ENCODE data around the gene SNAP47.

Gene SNAP47

GRCh38 chr1:227769047-227769935 lies 34.1 kb downstream of the SNAP47 start:
- H3K4me3 ChIP-seq (ENCODE audit: low read depth, low read length), result no peak overlapping the region
- DNase-seq (ENCODE audit: low read depth), result no peak
- TF ChIP-seq, protein P1, sequence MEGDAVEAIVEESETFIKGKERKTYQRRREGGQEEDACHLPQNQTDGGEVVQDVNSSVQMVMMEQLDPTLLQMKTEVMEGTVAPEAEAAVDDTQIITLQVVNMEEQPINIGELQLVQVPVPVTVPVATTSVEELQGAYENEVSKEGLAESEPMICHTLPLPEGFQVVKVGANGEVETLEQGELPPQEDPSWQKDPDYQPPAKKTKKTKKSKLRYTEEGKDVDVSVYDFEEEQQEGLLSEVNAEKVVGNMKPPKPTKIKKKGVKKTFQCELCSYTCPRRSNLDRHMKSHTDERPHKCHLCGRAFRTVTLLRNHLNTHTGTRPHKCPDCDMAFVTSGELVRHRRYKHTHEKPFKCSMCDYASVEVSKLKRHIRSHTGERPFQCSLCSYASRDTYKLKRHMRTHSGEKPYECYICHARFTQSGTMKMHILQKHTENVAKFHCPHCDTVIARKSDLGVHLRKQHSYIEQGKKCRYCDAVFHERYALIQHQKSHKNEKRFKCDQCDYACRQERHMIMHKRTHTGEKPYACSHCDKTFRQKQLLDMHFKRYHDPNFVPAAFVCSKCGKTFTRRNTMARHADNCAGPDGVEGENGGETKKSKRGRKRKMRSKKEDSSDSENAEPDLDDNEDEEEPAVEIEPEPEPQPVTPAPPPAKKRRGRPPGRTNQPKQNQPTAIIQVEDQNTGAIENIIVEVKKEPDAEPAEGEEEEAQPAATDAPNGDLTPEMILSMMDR (IDR thresholded peaks at IDR 0.05; ENCODE audit: insufficient read depth, low read depth, low read length, missing control alignments), result no peak

- TF ChIP-seq, protein P1 (IDR thresholded peaks at IDR 0.05; ENCODE audit: insufficient read depth, low read depth, low read length, missing control alignments), result no peak
- no peak for DNase-seq (ENCODE audit: low read depth)
These were observed 34.8 kb downstream of the SNAP47 start for GRCh38 chr1:227769936-227770494.

DNA sequence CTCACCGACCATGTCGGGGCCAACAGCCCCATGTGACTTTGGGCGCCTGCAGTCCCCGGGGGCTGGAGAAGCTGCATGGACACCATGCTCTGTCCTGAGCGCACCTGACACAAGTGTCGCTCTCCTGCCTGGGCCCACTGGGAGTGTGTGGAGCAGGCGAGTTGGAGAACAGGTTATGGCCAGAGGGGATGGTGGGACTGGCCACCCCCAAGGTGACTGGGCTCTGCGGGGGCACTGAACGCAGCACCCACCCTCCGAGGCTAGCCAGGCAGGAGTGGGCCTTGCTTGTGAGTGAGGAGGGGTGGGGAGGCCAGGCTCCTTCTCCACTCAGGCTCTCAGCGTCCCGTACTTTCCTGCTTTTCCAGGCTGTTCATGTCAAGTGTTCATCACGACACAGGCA lies 35.6 kb downstream of the SNAP47 start:
- TF ChIP-seq, protein P1 (IDR thresholded peaks at IDR 0.05; ENCODE audit: insufficient read depth, low read depth, low read length, missing control alignments), result no peak
- DNase-seq (ENCODE audit: low read depth), result no peak
- no peak overlapping the region for H3K4me3 ChIP-seq (ENCODE audit: low read depth, low read length)

More at GRCh38 chr1:227769936-227770494, 34.8 kb downstream of the SNAP47 start:
- H3K4me3 ChIP-seq (ENCODE audit: low read depth, low read length), result no peak overlapping the region

- H3K4me3 ChIP-seq (ENCODE audit: low read depth, low read length), result no peak overlapping the region
- no peak for DNase-seq (ENCODE audit: low read depth)
These were observed 36.1 kb downstream of the SNAP47 start for GRCh38 chr1:227771326-227771725.

GRCh38 chr1:227771771-227772170 lies 36.5 kb downstream of the SNAP47 start:
- no peak for DNase-seq (ENCODE audit: low read depth)
- TF ChIP-seq, protein P1 (IDR thresholded peaks at IDR 0.05; ENCODE audit: insufficient read depth, low read depth, low read length, missing control alignments), result no peak
- no peak overlapping the region for H3K4me3 ChIP-seq (ENCODE audit: low read depth, low read length)

More at GRCh38 chr1:227771326-227771725, 36.1 kb downstream of the SNAP47 start:
- TF ChIP-seq, protein P1 (IDR thresholded peaks at IDR 0.05; ENCODE audit: insufficient read depth, low read depth, low read length, missing control alignments), result no peak

DNA sequence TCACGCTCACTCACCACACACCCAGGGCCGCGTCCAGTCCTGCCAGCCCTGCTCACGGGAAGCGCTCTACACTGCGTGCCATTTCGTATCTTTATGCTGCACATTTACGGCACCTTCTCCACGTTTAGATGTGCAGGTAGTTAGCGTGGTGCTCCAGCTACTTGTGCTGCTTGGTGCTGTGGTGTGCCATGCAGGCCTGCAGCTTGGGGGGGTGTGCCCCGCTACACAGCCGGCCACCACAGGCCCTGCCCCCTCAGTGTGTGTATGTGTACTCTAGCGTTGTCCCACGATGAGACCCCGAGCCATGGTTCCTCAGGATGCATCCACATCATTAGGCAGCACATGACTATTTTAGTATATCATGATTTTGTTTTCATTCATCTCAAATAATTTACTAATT lies 38.3 kb downstream of the SNAP47 start:
- TF ChIP-seq, protein P1 (IDR thresholded peaks at IDR 0.05; ENCODE audit: insufficient read depth, low read depth, low read length, missing control alignments), result no peak
- DNase-seq (ENCODE audit: low read depth), result no peak
- H3K4me3 ChIP-seq (ENCODE audit: low read depth, low read length), result no peak overlapping the region
